ENCODE data around the gene ELMO1.

GRCh38 chr7:37054624-37055241, 393.9 kb downstream of the ELMO1 start:
- TF ChIP-seq, protein P1, sequence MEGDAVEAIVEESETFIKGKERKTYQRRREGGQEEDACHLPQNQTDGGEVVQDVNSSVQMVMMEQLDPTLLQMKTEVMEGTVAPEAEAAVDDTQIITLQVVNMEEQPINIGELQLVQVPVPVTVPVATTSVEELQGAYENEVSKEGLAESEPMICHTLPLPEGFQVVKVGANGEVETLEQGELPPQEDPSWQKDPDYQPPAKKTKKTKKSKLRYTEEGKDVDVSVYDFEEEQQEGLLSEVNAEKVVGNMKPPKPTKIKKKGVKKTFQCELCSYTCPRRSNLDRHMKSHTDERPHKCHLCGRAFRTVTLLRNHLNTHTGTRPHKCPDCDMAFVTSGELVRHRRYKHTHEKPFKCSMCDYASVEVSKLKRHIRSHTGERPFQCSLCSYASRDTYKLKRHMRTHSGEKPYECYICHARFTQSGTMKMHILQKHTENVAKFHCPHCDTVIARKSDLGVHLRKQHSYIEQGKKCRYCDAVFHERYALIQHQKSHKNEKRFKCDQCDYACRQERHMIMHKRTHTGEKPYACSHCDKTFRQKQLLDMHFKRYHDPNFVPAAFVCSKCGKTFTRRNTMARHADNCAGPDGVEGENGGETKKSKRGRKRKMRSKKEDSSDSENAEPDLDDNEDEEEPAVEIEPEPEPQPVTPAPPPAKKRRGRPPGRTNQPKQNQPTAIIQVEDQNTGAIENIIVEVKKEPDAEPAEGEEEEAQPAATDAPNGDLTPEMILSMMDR (IDR thresholded peaks at IDR 0.05): no peak
- no peak for TF ChIP-seq ZFX (IDR thresholded peaks at IDR 0.05; ENCODE audit: borderline replicate concordance)

All from 22Rv1 (cell line).